ENCODE measurements around the gene VPS9D1. TPM values are rescaled to one million over a fixed set of nuclear protein-coding genes. Genes with fewer than 3 reads are reported as not detected.

The VPS9D1 gene
- total RNA-seq, result 17.7 TPM

- DNase-seq (ENCODE audit: low spot score), result peak; percentile 79
These were observed at the start of gene VPS9D1, which contains the start of gene ZNF276 for GRCh38 chr16:89720813-89721545. Gene VPS9D1, minus strand, starts transcription at chr16:89720898. Its CDS starts 37 bp downstream, at chr16:89720861. Gene ZNF276, plus strand, starts transcription at chr16:89721537. Its CDS starts 104 bp downstream, at chr16:89721641.

GRCh38 chr16:89770367-89770766, 49.7 kb upstream of the VPS9D1 start:
- DNase-seq (ENCODE audit: low spot score), result no peak

- DNase-seq (ENCODE audit: low spot score), result no peak
These were observed 44.7 kb upstream of the VPS9D1 start for GRCh38 chr16:89765292-89765830.

- DNase-seq (ENCODE audit: low spot score), result peak; percentile 73
These were observed 44.1 kb upstream of the VPS9D1 start for GRCh38 chr16:89764711-89765201.

- no peak for DNase-seq (ENCODE audit: low spot score)
These were observed 40.7 kb upstream of the VPS9D1 start for GRCh38 chr16:89761304-89761922.

GRCh38 chr16:89759746-89760340, 39.1 kb upstream of the VPS9D1 start:
- DNase-seq (ENCODE audit: low spot score), result no peak

GRCh38 chr16:89749637-89750036, 28.9 kb upstream of the VPS9D1 start:
- DNase-seq (ENCODE audit: low spot score), result peak; percentile 60

- DNase-seq (ENCODE audit: low spot score), result no peak
These were observed 28.2 kb upstream of the VPS9D1 start for GRCh38 chr16:89748921-89749320.

- no peak for DNase-seq (ENCODE audit: low spot score)
These were observed 27.4 kb upstream of the VPS9D1 start for GRCh38 chr16:89748076-89748475.

- no peak for DNase-seq (ENCODE audit: low spot score)
These were observed 25.3 kb upstream of the VPS9D1 start for GRCh38 chr16:89746043-89746442.

- DNase-seq (ENCODE audit: low spot score), result no peak
These were observed 24.1 kb upstream of the VPS9D1 start for GRCh38 chr16:89744813-89745212.

- no peak for DNase-seq (ENCODE audit: low spot score)
These were observed 22.2 kb upstream of the VPS9D1 start for GRCh38 chr16:89742948-89743347.

- no peak for DNase-seq (ENCODE audit: low spot score)
These were observed 20.8 kb upstream of the VPS9D1 start for GRCh38 chr16:89741342-89742014.

GRCh38 chr16:89739383-89739782, 18.7 kb upstream of the VPS9D1 start:
- DNase-seq (ENCODE audit: low spot score), result no peak

- DNase-seq (ENCODE audit: low spot score), result no peak
These were observed 18.0 kb upstream of the VPS9D1 start for GRCh38 chr16:89738538-89739317.

GRCh38 chr16:89738072-89738377, 17.3 kb upstream of the VPS9D1 start:
- no peak for DNase-seq (ENCODE audit: low spot score)

GRCh38 chr16:89737341-89738071, 16.8 kb upstream of the VPS9D1 start:
- DNase-seq (ENCODE audit: low spot score), result no peak

- DNase-seq (ENCODE audit: low spot score), result no peak
These were observed 15.9 kb upstream of the VPS9D1 start for GRCh38 chr16:89736554-89736953.

GRCh38 chr16:89733792-89734191, 13.1 kb upstream of the VPS9D1 start:
- no peak for DNase-seq (ENCODE audit: low spot score)

GRCh38 chr16:89733322-89733721, 12.6 kb upstream of the VPS9D1 start:
- DNase-seq (ENCODE audit: low spot score), result no peak

GRCh38 chr16:89732918-89733242, 12.2 kb upstream of the VPS9D1 start:
- no peak for DNase-seq (ENCODE audit: low spot score)
